T-helper 1 cell treated with Interleukin-12 subunit alpha and Interleukin-12 subunit beta and Interleukin-4 antibody, amounts not matched to agents 30 μg/mL and 1 μg/mL, for 36 hours (primary cell): Measurements from ENCODE around the gene TMEM44.

Experiments used
- H3K27ac Mint-ChIP-seq: one replicate; pipeline ENCODE4 v1.8.0; 2021; ENCODE audit warnings: mild to moderate bottlenecking, mixed read lengths
- H3K27me3 Mint-ChIP-seq: one replicate; pipeline ENCODE4 v1.8.0; 2021; ENCODE audit warnings: low read depth, mixed read lengths
- H3K36me3 Mint-ChIP-seq: one replicate; pipeline ENCODE4 v1.8.0; 2021; ENCODE audit warnings: low read depth, mixed read lengths
- H3K4me1 Mint-ChIP-seq: one replicate; pipeline ENCODE4 v1.8.0; 2021; ENCODE audit warnings: low read depth, mixed read lengths
- H3K4me3 Mint-ChIP-seq: one replicate; pipeline ENCODE4 v1.8.0; 2021; ENCODE audit warnings: mild to moderate bottlenecking, moderate library complexity, mixed read lengths
- H3K9me3 Mint-ChIP-seq: one replicate; pipeline ENCODE4 v1.8.0; 2021; ENCODE audit warnings: mixed read lengths

TMEM44 gene, protein sequence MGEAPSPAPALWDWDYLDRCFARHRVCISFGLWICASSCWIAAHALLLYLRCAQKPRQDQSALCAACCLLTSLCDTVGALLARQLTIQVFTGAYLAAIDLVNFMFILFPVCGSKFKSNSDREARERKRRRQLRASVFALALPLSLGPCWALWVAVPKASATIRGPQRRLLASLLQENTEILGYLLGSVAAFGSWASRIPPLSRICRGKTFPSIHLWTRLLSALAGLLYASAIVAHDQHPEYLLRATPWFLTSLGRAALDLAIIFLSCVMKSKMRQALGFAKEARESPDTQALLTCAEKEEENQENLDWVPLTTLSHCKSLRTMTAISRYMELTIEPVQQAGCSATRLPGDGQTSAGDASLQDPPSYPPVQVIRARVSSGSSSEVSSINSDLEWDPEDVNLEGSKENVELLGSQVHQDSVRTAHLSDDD

DNA sequence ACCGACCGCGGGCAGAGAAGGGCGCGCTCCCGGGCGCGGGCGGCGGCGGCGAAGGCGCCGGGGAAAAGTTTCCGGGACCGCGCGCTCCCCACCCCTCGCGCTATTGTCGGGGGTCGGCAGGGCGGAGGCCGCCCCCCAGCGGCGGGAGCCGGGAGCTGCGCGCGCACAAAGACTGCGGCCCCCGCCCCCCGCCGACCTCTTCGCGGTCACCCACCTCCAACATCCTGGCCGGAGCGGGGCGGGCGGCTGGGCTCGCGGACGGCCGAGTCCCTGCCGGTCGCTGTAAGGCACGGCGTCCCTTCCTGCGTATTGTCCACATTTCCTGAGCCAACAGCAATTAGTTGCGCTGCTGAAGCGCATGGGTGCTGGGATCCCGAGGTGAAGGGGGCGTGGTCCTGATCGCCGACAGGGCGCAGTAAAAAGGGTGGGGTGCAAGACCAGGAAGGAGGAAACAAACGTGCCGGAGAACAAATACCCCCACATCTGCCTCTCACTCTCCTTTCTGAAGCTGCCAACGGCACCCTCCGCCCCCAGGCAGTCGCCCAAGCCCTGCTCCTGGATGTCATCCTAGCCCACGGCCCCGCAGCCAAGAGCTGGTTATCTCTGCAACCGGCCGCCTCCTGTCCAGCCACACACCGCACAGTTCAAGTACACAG lies at the start of gene TMEM44:
TSS of gene TMEM44 (minus strand) at position 71 of the 656 bp plus-strand sequence. CDS start 204 bp downstream, outside the sequence.
- H3K9me3 Mint-ChIP-seq, result peaks cover 3% of the 10 kb centered on the region
- no peaks in the 10 kb centered on the region for H3K27me3 Mint-ChIP-seq

DNA sequence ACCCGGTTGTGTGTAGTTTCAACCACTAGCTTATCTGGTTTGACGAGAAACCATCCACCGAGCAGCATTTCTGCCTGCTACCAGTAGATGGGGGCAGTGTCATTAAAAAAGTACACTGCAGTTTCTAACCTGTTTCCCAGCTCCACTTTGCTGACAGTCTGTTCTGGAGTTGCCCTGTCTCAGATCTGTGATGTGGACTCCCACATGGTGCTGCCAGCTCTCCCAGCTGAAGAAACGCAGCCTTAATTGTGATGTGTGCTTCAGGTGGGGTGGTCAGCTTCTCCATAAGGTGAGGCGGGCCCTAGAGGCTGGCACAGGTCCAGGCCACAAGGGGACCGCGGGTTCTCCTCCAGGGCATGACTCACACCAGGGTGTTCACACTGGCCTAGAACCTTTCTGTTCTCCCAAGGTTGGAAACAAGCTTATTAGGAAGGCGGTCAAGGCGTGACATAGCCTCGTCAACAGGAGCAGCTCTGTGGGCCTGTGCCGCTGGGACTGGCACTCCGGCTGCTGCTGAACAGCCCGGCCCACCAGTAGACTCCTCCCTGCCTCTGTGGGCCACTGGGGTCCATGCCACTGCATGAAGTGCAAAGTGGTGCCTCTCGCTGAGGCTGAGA lies 49.6 kb upstream of the TMEM44 start:
- Mint-ChIP-seq H3K27ac (no peak overlapping the region), H3K4me3 (no peak overlapping the region), H3K27me3 (peaks cover 26% of the 10 kb centered on the region), H3K4me1 (peaks cover 30% of the 10 kb centered on the region), H3K36me3 (no peaks in the 10 kb centered on the region), H3K9me3 (no peaks in the 10 kb centered on the region)

More for the DNA sequence above, at the start of gene TMEM44:
- H3K4me3 Mint-ChIP-seq, result peak within 1 kb of the TSS; percentile 78
- H3K27ac Mint-ChIP-seq, result no peak within 1 kb of the TSS
- peaks cover 2% of the 10 kb centered on the region for H3K4me1 Mint-ChIP-seq
- H3K36me3 Mint-ChIP-seq, result no peaks in the 10 kb centered on the region

DNA sequence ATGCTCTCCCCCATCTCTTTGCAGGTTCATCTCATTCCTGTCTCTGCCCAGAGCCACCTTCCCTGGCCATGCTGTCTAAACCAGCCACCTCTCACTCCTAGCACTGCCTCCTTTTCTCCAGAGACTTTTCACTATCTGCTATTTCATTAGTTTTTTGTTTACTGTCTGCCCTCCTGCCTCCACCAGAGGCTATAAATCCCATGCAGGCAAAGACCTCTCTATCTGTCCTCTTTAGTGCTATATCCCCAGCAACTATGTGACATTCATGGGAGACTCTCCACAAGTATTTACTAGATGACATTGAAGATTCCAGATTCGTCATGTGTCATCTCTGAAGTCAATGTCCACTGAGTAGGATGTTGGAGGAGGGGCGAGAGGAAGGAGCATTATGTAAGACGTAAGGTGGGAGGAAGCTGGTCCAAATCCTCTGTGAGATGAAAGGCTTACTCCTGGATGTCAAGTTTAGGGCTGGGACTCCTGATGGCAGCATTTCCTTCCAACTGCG lies 49.0 kb upstream of the TMEM44 start:
- no peaks in the 10 kb centered on the region for H3K9me3 Mint-ChIP-seq
- H3K4me1 Mint-ChIP-seq, result peaks cover 28% of the 10 kb centered on the region
- no peaks in the 10 kb centered on the region for H3K36me3 Mint-ChIP-seq
- H3K27ac Mint-ChIP-seq, result peak overlapping the region; percentile 11
- peaks cover 23% of the 10 kb centered on the region for H3K27me3 Mint-ChIP-seq
- H3K4me3 Mint-ChIP-seq, result no peak overlapping the region

DNA sequence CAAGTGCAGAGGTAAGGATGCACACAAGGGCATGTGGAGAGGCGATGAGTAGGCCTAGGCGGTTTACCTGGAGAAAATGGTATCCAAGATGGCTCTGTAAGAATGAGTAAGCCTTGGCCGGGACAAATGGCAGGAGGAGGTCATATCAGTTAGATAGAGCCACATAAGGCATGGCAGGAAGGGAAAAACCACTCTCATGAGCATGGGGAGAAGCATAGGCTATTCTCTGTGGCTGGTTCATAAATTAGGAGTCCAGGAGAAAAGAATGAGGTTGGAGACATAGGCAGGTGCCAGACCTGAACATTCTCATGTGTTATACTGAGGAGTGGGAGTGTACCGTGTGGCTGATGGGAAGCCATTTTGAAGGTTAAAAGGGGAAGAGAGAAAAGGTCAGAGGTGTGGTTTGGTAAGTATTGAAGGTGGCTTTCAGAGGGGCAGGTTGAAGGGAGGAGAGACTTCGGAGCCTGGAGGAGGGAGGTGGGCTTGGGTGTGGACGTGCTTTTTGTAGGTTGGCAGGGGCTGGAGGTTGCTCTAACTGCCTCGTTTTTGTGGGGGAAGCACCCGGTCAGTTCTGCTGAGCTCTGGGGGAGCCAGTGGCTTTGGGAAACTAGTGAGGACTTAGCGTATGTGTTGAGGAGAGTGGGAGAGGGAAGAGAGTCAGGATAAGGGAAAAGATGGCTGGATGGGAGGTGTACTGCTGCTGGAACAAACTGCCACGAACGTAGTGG lies 47.8 kb upstream of the TMEM44 start:
- no peaks in the 10 kb centered on the region for H3K9me3 Mint-ChIP-seq
- H3K27ac Mint-ChIP-seq, result no peak overlapping the region

DNA sequence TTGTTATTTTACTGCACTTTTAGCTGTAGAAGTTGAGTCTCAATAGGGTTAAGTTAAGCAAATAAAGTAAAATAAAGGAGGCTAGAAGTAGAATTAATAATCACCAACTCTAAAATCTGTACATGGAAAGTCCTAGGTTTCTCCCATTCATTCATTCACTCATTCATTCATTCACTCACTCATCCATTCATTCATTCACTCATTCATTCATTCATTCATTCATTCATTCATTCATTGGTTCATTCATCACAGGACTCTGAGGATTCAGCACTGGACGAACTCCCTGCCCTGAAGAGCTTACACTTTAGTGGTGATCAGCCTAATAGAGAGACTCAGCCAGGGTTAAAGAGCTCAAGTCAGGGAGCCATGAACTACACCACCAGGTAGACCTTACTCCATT lies 43.3 kb upstream of the TMEM44 start:
- H3K9me3 Mint-ChIP-seq, result no peaks in the 10 kb centered on the region
- H3K4me1 Mint-ChIP-seq, result peaks cover 17% of the 10 kb centered on the region
- no peaks in the 10 kb centered on the region for H3K36me3 Mint-ChIP-seq
- H3K4me3 Mint-ChIP-seq, result no peak overlapping the region
- H3K27ac Mint-ChIP-seq, result no peak overlapping the region
- H3K27me3 Mint-ChIP-seq, result no peaks in the 10 kb centered on the region

More for the DNA sequence above, 47.8 kb upstream of the TMEM44 start:
- Mint-ChIP-seq H3K4me3 (no peak overlapping the region), H3K36me3 (no peaks in the 10 kb centered on the region), H3K27me3 (peaks cover 19% of the 10 kb centered on the region), H3K4me1 (peaks cover 25% of the 10 kb centered on the region)

DNA sequence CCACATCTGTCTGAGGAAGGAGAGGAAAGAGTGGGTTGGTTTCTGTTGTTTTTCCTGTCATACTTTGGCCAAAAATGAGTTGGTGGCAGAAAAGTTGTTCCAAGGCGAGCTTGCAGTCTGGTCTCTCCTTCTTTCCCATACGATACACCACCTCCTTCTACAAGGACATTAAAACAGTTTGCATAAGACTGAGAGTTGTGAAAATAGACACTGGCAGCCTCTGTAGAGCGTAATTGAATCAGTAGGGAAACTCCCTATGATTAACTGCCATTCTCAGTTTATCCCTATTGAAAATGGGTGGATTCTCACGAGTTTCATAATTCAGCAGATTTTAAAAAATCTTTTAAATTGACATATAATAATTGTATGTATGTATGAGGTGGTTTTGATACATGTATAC lies 42.5 kb upstream of the TMEM44 start:
- Mint-ChIP-seq H3K36me3 (peaks cover 1% of the 10 kb centered on the region), H3K27ac (no peak overlapping the region), H3K4me3 (no peak overlapping the region), H3K9me3 (no peaks in the 10 kb centered on the region), H3K4me1 (peaks cover 19% of the 10 kb centered on the region), H3K27me3 (no peaks in the 10 kb centered on the region)

DNA sequence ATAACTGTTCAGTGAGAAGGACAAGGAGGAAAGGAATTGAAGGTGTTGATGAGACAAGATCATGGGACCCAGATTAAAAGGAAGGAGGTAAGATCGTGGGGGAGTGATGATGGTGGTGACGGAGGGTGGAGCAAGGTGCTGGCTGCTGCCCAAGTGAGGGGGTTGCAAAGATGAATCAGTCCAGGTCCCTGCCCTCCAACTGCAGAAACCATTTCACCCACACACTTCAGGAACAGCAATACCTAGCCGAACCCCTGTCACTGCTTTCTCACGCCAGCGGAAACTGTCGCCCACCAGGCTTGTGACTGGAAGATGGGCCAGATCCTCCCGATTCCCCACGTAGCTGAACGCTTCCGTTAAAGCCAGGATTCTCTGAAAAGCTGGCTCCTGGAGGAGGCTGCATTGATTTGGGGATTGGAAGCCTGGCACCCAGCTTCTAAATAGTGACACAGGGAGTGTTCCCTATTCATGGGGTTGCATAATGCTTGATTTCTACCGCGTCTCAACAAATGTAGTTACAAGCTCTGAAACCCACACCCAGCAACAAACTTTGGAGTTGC lies 41.9 kb upstream of the TMEM44 start:
- Mint-ChIP-seq H3K36me3 (peaks cover 1% of the 10 kb centered on the region), H3K9me3 (no peaks in the 10 kb centered on the region), H3K27me3 (no peaks in the 10 kb centered on the region), H3K4me3 (peak overlapping the region; percentile 20), H3K27ac (no peak overlapping the region), H3K4me1 (peaks cover 21% of the 10 kb centered on the region)

DNA sequence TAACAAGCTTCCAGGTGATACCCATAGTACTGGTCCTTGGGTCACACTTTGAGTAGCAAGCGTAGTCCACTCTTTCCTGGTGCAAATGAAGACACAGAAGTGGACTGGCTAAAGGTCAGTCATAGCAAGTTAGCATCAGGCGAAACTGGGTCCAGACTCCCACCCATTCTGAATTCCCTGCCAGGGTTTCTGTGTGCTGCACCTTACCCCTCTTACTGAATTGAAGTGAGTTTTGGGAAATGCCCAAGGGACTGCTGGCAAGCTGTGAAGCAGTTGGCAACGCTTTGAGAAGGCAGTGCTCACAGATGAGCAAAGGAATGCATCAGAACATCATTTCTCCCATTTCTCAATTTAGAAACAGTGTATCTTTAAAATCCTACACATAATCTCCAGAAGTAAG lies 40.5 kb upstream of the TMEM44 start:
- Mint-ChIP-seq H3K4me1 (peaks cover 25% of the 10 kb centered on the region), H3K27ac (no peak overlapping the region), H3K4me3 (no peak overlapping the region), H3K27me3 (no peaks in the 10 kb centered on the region), H3K9me3 (no peaks in the 10 kb centered on the region), H3K36me3 (peaks cover 8% of the 10 kb centered on the region)

DNA sequence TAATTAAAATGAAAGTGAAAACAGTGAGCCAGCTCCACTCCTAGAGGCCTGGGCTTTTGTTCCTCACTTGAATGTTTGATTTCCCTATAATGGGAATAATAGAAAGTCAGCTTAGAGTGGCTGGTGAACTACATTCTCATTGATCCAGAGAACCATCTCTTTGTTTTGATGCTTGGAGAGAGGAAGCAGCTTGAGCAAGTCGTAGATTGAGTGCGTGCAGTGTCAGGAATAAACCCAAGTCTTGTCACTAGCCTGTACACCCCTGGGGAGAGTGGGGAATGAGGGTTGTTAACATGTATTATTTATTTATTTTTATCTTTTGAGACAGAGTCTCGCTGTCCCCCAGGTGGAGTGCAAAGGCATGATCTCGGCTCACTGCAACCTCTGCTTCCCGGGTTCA lies 39.7 kb upstream of the TMEM44 start:
- peaks cover 13% of the 10 kb centered on the region for H3K36me3 Mint-ChIP-seq
- peak overlapping the region; percentile 41 for H3K27ac Mint-ChIP-seq
- H3K9me3 Mint-ChIP-seq, result no peaks in the 10 kb centered on the region
- H3K27me3 Mint-ChIP-seq, result no peaks in the 10 kb centered on the region
- peak overlapping the region; percentile 99 for H3K4me3 Mint-ChIP-seq
- peaks cover 25% of the 10 kb centered on the region for H3K4me1 Mint-ChIP-seq

DNA sequence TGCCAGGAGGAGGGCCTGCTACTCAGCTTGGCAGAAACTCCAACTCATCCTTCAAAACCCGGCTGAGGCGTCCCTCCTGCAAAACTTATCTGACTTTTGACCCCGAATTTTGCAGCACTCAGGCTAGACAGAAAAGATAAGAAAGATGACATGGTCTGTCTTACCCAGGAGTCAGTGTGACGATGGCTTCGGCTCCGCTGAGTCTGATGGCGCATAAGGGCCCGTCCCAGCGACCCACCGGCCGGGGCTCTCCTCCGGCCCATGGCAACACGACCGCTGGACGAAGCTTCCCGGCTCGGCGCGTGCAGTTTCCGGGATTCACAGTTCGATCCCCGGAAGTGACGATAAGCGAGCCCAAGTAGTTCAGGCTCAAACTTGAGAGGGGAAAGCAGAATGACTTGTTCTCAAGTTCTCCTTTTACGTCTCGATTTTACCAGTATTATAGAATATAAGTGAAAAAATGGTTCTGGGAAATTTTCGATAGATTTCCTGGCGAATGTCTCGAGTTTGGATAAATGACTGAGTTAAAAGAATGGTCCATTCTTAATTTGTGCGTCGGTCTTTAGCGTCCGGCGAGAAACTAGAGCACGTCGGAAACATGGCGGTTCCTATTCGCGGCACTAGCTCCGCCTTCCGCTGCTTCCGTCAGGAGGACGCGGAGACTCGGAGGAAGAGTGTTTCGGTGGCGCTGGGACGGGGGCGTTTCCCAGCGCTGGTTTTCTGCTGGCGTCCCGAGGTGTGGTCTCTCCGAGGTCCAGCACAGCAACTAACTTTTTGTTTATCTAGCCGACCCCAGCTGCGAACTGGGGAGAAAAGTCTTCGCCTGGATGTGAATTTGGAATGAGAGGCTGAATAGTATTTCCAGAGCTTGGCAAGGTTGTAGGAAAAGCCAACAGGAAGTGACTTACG lies 38.9 kb upstream of the TMEM44 start, which contains the start of gene LSG1:
TSS of gene LSG1 (minus strand) at position 292 of the 909 bp plus-strand sequence. CDS start at position 263, 29 bp downstream.
- Mint-ChIP-seq H3K4me1 (peaks cover 27% of the 10 kb centered on the region), H3K27ac (peak within 1 kb of the TSS; percentile 96), H3K4me3 (peak within 1 kb of the TSS; percentile 99), H3K9me3 (no peaks in the 10 kb centered on the region), H3K36me3 (peaks cover 15% of the 10 kb centered on the region), H3K27me3 (no peaks in the 10 kb centered on the region)

DNA sequence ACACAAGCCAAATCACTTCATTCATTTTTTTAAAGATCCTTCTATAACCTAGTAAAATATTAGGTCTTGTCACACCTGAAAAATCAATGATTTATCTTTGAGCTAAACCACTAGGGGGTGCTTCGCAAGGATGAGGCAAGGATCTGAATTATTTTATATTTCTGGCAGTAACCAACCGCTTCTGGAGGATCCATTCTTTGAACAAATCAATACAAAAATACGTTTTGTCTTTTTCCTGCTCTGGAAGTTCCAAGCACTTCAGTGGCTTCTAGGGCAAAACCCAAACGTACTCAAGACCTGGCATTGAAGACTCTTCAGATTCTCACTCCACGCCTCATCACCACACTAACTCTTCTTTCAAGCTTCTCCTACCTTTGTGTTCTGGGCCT lies 38.3 kb upstream of the TMEM44 start:
- H3K4me3 Mint-ChIP-seq, result peak overlapping the region; percentile 99

DNA sequence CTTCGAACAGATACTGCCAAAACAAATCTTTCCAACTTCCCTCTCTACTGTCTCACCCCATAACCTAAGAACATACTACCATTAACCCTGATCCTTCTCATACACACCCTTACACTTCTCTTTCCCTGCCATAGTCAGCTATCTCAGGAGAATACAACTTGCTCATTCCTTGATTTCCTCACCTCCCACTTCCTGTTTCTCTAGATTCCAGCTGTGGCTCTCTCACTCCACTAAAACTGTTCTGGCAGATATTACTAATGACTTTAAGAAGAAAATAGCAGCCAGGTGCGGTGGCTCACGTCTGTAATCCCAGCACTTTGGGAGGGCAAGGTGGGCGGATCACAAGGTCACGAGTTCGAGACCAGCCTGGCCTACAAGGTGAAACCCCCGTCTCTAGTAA lies 34.1 kb upstream of the TMEM44 start:
- Mint-ChIP-seq H3K4me3 (no peak overlapping the region), H3K36me3 (peaks cover 37% of the 10 kb centered on the region), H3K9me3 (no peaks in the 10 kb centered on the region), H3K4me1 (peaks cover 15% of the 10 kb centered on the region), H3K27me3 (no peaks in the 10 kb centered on the region), H3K27ac (peak overlapping the region; percentile 38)

More for the DNA sequence above, 38.3 kb upstream of the TMEM44 start:
- Mint-ChIP-seq H3K4me1 (peaks cover 27% of the 10 kb centered on the region), H3K27ac (peak overlapping the region; percentile 96), H3K9me3 (no peaks in the 10 kb centered on the region), H3K36me3 (peaks cover 16% of the 10 kb centered on the region), H3K27me3 (no peaks in the 10 kb centered on the region)

DNA sequence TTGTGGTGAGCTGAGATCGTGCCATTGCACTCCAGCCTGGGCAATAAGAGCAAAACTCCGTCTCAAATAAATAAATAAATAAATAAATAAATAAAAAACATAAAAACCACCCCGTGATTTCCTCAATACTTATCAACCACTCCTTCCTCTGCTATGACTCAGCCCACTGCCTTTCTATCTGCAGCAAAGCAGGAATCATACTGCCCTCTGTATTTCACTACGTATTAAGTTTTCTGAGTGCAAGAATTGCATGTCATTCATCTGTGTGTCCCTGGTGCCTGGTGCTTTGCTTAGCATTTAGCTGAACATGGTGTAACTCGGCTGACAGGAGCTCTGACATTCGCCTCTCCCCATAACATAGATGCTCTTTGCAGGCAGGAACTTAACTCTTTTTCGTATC lies 31.6 kb upstream of the TMEM44 start:
- H3K27me3 Mint-ChIP-seq, result no peaks in the 10 kb centered on the region
- H3K27ac Mint-ChIP-seq, result no peak overlapping the region
- peaks cover 12% of the 10 kb centered on the region for H3K4me1 Mint-ChIP-seq
- H3K36me3 Mint-ChIP-seq, result peaks cover 34% of the 10 kb centered on the region
- no peak overlapping the region for H3K4me3 Mint-ChIP-seq
- no peaks in the 10 kb centered on the region for H3K9me3 Mint-ChIP-seq
